Choroid plexus epithelial cell (primary cell): ENCODE data around the gene AXL.

Source experiments
- DNase-seq: peaks from one replicate; pipeline ENCODE4 v3.0.0-alpha.2; 2010; ENCODE audit warnings: low read depth
- H3K4me3 ChIP-seq: 2 replicates; pipeline ENCODE4 v1.5.1; 2011; ENCODE audit warnings: low read depth, mild to moderate bottlenecking, control low read depth, low read length, moderate library complexity
- CTCF ChIP-seq: conservative IDR thresholded peaks from 2 replicates; pipeline ENCODE4 v1.5.1; 2011; ENCODE audit warnings: low read depth, mild to moderate bottlenecking, control low read depth, inconsistent platforms, low read length, moderate library complexity

The AXL gene

GRCh38 chr19:41217741-41218140, 1.3 kb upstream of the AXL start:
- DNase-seq, result no peak
- TF ChIP-seq CTCF, result no peak
- H3K4me3 ChIP-seq, result no peak overlapping the region

- H3K4me3 ChIP-seq, result peak overlapping the region; percentile 79
- no peak for DNase-seq
- no peak for TF ChIP-seq CTCF
Observed at GRCh38 chr19:41218249-41218614, 791 bp upstream of the AXL start.

- DNase-seq, result peak; percentile 49
- no peak for TF ChIP-seq CTCF
- peak overlapping the region; percentile 79 for H3K4me3 ChIP-seq
Observed at GRCh38 chr19:41219924-41220567, 1.0 kb downstream of the AXL start.

GRCh38 chr19:41220811-41221210, 1.8 kb downstream of the AXL start:
- H3K4me3 ChIP-seq, result peak overlapping the region; percentile 79
- DNase-seq, result no peak
- TF ChIP-seq CTCF, result no peak

- no peak for TF ChIP-seq CTCF
- DNase-seq, result no peak
- H3K4me3 ChIP-seq, result no peak overlapping the region
Observed at GRCh38 chr19:41221514-41222205, 2.6 kb downstream of the AXL start.

GRCh38 chr19:41222240-41222639, 3.2 kb downstream of the AXL start:
- TF ChIP-seq CTCF, result no peak
- no peak overlapping the region for H3K4me3 ChIP-seq
- no peak for DNase-seq
